HPDE6-E6E7 (cell line): Measurements from ENCODE around the gene DARS1.

Experiments
- DNase-seq: peaks from one replicate; pipeline ENCODE4 v3.0.0; 2011; ENCODE audit warnings: missing footprints; ENCODE audit errors: extremely low spot score

The DARS1 gene

GRCh38 chr2:136015699-136016098, 30.3 kb upstream of the DARS1 start:
- no peak for DNase-seq

GRCh38 chr2:136014411-136014810, 29.0 kb upstream of the DARS1 start:
- no peak for DNase-seq

- no peak for DNase-seq
These were observed 28.5 kb upstream of the DARS1 start for GRCh38 chr2:136013955-136014354.

- DNase-seq, result no peak
These were observed 27.8 kb upstream of the DARS1 start for GRCh38 chr2:136013136-136013685.

GRCh38 chr2:136012315-136012714, 26.9 kb upstream of the DARS1 start:
- DNase-seq, result no peak

GRCh38 chr2:136010126-136010525, 24.7 kb upstream of the DARS1 start:
- DNase-seq, result no peak

- DNase-seq, result no peak
These were observed 22.9 kb upstream of the DARS1 start for GRCh38 chr2:136008205-136008865.

GRCh38 chr2:136006658-136007057, 21.2 kb upstream of the DARS1 start:
- DNase-seq, result no peak

GRCh38 chr2:136005462-136006196, 20.2 kb upstream of the DARS1 start:
- no peak for DNase-seq

- no peak for DNase-seq
These were observed 19.5 kb upstream of the DARS1 start for GRCh38 chr2:136004965-136005364.

GRCh38 chr2:136001131-136001530, 15.7 kb upstream of the DARS1 start:
- no peak for DNase-seq

- DNase-seq, result no peak
These were observed 15.1 kb upstream of the DARS1 start for GRCh38 chr2:136000502-136000901.

- no peak for DNase-seq
These were observed 14.5 kb upstream of the DARS1 start for GRCh38 chr2:135999899-136000298.

GRCh38 chr2:135998879-135999278, 13.5 kb upstream of the DARS1 start:
- no peak for DNase-seq

- DNase-seq, result no peak
These were observed 12.0 kb upstream of the DARS1 start for GRCh38 chr2:135997380-135997779.

- DNase-seq, result no peak
These were observed 10.9 kb upstream of the DARS1 start for GRCh38 chr2:135996304-135996703.

- DNase-seq, result no peak
These were observed 8.9 kb upstream of the DARS1 start for GRCh38 chr2:135994281-135994680.

- no peak for DNase-seq
These were observed 8.0 kb upstream of the DARS1 start for GRCh38 chr2:135993421-135993820.

- no peak for DNase-seq
These were observed 6.4 kb upstream of the DARS1 start for GRCh38 chr2:135991861-135992260.

GRCh38 chr2:135987441-135987840, 2.0 kb upstream of the DARS1 start:
- DNase-seq, result no peak

GRCh38 chr2:135986507-135986906, 1.1 kb upstream of the DARS1 start:
- no peak for DNase-seq

- DNase-seq, result peak; percentile 17
These were observed 484 bp upstream of the DARS1 start for GRCh38 chr2:135985826-135986393.
